Suppressor macrophage treated with lipopolysaccharide for 1 hour (primary cell): Measurements from ENCODE around the gene IFI27.

Source experiments
- DNase-seq, 3 donors: peaks; one replicate each; pipeline ENCODE4 v3.0.0-alpha.2; 2020 to 2022

IFI27 gene

GRCh38 chr14:94125659-94126418 lies 15.3 kb downstream of the IFI27 start:
- DNase-seq, result no peak

- no peak for DNase-seq
Observed at GRCh38 chr14:94126419-94126677, 15.8 kb downstream of the IFI27 start.

GRCh38 chr14:94126800-94127199 lies 16.3 kb downstream of the IFI27 start:
- no peak for DNase-seq

- DNase-seq, result no peak
Observed at GRCh38 chr14:94127330-94127729, 16.8 kb downstream of the IFI27 start.

GRCh38 chr14:94128216-94128839 lies 17.8 kb downstream of the IFI27 start:
- no peak for DNase-seq

- peak; percentile 83 to 93 (median 88) for DNase-seq
Observed at GRCh38 chr14:94129111-94129757, 18.7 kb downstream of the IFI27 start, which contains the start of gene IFI27L2. Gene IFI27L2 (minus strand): TSS chr14:94129604. CDS start chr14:94129564, 40 bp downstream.

GRCh38 chr14:94129758-94130414 lies 19.4 kb downstream of the IFI27 start:
- DNase-seq, result peak; percentile 76 to 84 (median 83)

GRCh38 chr14:94132285-94132887 lies 21.9 kb downstream of the IFI27 start:
- DNase-seq, result peak; percentile 79 to 87 (median 81)

GRCh38 chr14:94135476-94135875 lies 24.9 kb downstream of the IFI27 start:
- DNase-seq, result no peak

- peak; percentile 89 to 92 (median 91) for DNase-seq
Observed at GRCh38 chr14:94136575-94137331, 26.2 kb downstream of the IFI27 start.

- DNase-seq, result no peak
Observed at GRCh38 chr14:94138251-94138650, 27.7 kb downstream of the IFI27 start.

GRCh38 chr14:94139006-94139405 lies 28.5 kb downstream of the IFI27 start:
- DNase-seq, result no peak

GRCh38 chr14:94139421-94139820 lies 28.9 kb downstream of the IFI27 start:
- no peak for DNase-seq

- DNase-seq, result no peak
Observed at GRCh38 chr14:94142247-94142646, 31.7 kb downstream of the IFI27 start.

GRCh38 chr14:94142836-94143235 lies 32.3 kb downstream of the IFI27 start:
- no peak for DNase-seq

- no peak for DNase-seq
Observed at GRCh38 chr14:94143239-94143638, 32.7 kb downstream of the IFI27 start.

- DNase-seq, result no peak
Observed at GRCh38 chr14:94143711-94144110, 33.2 kb downstream of the IFI27 start.

- peak; percentile 21 to 36 (median 35) for DNase-seq
Observed at GRCh38 chr14:94144765-94145164, 34.2 kb downstream of the IFI27 start.

- DNase-seq, result no peak
Observed at GRCh38 chr14:94145902-94146527, 35.5 kb downstream of the IFI27 start.

GRCh38 chr14:94152676-94153075 lies 42.1 kb downstream of the IFI27 start:
- no peak for DNase-seq

- peak in 2 of 3 donors; percentile 8 to 30 for DNase-seq
Observed at GRCh38 chr14:94153750-94154342, 43.3 kb downstream of the IFI27 start.
